ENCODE measurements around the gene RAD18.

DNA sequence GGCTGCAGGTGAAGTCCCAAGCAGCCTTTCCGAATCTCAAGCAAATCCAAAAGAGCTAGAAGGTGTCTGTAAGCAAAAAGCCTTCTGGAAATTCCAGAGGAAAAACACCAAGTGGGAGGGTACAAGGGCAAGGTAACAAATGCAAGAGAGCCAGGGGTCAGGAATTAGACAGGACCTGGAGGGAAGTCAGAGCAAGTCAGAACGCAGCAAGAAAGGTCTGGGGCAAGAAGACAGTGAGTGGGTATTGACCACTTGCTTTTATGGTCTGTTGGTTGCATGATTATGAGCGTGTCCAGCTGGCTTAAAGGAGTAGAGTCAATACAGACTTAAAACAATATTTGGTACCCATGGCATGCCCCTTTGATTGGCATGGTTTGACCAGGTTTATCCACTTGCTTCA is 127.2 kb downstream of the RAD18 start:
- TF ChIP-seq, protein P1, sequence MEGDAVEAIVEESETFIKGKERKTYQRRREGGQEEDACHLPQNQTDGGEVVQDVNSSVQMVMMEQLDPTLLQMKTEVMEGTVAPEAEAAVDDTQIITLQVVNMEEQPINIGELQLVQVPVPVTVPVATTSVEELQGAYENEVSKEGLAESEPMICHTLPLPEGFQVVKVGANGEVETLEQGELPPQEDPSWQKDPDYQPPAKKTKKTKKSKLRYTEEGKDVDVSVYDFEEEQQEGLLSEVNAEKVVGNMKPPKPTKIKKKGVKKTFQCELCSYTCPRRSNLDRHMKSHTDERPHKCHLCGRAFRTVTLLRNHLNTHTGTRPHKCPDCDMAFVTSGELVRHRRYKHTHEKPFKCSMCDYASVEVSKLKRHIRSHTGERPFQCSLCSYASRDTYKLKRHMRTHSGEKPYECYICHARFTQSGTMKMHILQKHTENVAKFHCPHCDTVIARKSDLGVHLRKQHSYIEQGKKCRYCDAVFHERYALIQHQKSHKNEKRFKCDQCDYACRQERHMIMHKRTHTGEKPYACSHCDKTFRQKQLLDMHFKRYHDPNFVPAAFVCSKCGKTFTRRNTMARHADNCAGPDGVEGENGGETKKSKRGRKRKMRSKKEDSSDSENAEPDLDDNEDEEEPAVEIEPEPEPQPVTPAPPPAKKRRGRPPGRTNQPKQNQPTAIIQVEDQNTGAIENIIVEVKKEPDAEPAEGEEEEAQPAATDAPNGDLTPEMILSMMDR (IDR thresholded peaks at IDR 0.05) = no peak
- no peak for TF ChIP-seq EZH2 (IDR thresholded peaks at IDR 0.05)

All from neural progenitor cell (in vitro differentiated cells).